Stimulated activated CD4-positive, alpha-beta T cell treated with anti-CD3 and anti-CD28 coated beads, Interleukin-12 subunit alpha, Interleukin-12 subunit beta, amount 100 ng/mL, for 48 hours (primary cell): ENCODE measurements around the gene TBXAS1.

ENCODE experiments used
- DNase-seq, 3 donors: peaks; one replicate each; pipeline ENCODE4 v3.0.0-alpha.2; 2020; ENCODE audit warnings: low read depth in 2 of 3, low spot score in 1 of 3

The TBXAS1 gene

GRCh38 chr7:139974179-139974811, 145.2 kb downstream of the TBXAS1 start:
- no peak for DNase-seq

DNA sequence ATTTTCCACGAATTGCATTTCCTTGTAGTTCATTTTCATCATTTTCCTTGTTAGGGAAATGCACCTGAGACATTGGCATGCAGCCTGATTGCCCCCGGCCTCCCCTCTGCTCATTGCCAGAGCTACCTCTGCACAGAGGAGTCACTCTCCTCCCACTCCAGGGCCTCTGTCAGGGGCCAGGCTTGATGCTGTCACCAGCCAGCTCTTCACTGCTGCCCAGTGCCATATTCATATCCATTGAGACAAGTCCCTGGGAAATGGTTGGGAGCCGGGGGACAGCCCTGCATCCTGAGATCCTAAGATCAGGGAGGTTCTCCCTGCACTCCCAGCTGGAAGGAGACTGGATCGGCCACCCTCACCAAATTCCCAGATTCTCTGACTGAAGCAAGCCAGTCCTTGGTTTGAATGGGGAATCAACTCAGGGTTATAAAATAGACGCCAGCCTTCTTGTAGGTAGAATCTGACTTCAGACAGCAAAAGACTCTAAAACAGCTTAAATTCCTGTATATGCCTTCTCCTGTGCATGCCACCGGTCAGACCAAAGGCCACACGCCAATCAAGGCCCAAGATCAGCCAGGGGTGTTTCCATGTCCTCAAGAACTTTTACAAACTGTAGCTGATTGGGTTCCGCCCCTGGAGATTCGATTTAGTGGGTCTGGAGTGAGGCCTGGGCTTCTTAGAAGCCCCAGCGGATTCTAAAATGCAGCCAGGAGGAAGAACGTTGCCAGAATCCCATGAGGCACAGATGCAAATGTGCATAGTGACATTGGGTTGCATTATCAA, 147.2 kb downstream of the TBXAS1 start:
- DNase-seq: no peak

DNA sequence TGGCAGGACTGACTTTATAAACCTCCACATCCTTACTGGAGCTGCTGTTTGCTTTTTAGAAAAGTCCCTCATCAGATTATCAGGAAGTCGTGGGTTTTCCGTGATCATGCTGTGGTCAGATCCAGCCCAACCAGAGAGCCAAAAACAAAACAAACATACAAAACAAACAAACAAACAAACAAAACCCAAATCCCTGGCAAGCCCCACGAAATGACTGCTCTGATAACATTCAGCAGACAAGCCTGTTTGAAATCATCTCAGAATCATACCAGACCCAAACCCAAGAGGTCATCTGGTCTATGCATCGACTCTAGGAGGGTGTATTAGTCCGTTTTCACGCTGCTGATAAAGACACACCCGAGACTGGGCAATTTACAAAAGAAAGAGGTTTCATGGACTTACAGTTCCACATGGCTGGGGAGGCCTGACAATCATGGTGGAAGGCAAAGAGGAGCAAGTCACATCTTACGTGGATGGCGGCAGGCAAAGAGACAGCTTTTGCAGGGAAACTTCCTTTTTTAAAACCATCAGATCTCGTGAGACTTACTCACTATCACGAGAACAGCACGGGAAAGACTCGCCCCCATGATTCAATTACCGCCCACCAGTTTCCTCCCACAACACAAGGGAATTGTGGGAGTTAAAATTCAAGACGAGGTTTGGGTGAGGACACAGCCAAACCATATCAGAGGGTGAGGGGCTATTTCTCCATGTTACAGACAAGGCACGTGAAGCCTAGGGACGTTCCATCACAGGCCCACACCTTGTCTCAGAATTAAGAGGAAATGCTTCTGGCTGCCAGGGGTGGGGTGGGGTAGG, 148.0 kb downstream of the TBXAS1 start:
- no peak for DNase-seq

- DNase-seq: no peak
Observed at GRCh38 chr7:139981511-139981895, 152.4 kb downstream of the TBXAS1 start.

DNA sequence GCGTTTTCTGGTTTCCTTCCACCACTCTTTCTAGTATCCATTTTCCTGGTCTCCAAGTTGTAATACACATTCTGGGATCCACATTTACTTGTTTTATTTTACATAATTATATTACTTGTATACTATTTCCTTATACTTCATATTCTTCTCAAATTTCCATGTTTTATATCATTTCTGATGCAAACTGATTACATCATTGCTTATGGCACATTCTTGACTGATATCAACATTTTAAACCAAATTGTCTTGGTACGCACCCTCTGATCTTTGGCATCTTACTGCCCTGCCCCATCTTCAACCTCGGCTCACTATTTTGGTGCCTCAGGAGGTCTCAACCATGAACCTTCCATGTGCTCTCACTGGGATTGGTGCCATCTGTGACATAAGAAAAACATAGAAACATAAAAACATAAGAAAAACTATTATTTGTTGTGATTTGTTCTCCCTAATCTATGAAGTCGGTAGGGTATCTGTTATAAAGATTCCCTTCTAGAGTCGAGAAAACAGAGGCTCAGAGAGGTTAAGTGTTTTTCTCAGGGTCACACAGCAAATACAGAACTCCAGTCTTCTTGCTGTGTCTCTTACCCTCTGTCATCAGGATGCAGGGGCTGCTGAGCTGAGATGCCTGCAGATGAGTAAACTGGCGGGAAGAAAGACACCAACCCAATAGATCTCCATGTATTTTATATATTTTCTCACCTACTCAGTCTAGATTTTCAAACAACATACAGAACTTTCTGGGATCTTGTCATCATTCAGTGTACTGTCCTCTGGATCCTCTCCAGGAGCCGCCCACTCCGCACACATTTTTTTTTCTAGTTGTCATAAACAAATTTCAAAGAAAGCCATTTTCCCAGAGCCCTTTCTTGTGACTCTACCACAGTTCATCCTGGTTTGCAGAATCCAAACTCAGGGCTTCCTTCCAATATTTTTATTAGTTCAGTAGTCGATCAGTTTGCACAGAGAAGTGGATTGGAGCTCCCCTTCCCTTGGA, 154.2 kb downstream of the TBXAS1 start:
- no peak for DNase-seq

- no peak for DNase-seq
Observed at GRCh38 chr7:139984642-139985539, 155.8 kb downstream of the TBXAS1 start.

- no peak for DNase-seq
Observed at GRCh38 chr7:139985811-139986210, 156.7 kb downstream of the TBXAS1 start.

- no peak for DNase-seq
Observed at GRCh38 chr7:139987691-139988516, 158.8 kb downstream of the TBXAS1 start.

DNA sequence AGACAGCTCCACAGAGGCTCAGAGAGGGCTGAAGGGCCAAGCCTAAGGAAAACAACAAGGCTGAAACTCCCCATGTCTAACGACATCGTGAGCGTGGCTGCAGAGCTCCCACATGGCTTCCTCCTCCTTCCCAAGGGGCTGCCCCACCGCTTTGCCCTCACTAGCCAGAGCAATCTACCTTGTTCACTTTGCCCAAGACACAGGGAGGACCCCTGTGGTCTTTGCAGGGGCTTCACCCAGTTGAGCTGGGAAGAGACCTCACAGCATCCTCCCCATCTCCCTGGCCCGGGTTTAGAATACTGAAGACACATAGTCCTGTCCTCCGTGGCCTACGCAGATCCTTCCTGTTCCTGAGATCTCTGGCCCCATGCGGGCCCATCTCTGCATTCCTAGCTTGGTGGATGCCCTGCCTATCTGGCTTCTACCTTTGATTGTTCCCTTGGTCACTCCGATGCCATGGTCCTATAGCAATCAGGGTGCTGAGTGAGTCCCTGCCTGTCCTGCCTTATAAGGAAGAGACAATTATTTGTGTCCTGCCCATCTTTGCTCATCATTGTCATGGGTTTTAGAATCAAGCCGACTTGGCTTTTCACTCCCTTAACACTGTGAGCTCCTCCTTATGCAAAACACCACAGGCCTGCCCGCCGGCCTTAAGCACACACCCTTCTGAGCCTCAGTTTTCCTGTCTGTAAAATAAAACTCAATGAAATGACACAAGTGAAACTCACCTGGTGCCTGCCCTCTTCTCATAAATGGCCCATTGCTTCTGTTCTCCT, 160.5 kb downstream of the TBXAS1 start:
- DNase-seq: no peak

- no peak for DNase-seq
Observed at GRCh38 chr7:139990142-139990535, 161.1 kb downstream of the TBXAS1 start.

- DNase-seq: no peak
Observed at GRCh38 chr7:139990571-139991268, 161.7 kb downstream of the TBXAS1 start.

GRCh38 chr7:139991269-139991666, 162.2 kb downstream of the TBXAS1 start:
- no peak for DNase-seq

DNA sequence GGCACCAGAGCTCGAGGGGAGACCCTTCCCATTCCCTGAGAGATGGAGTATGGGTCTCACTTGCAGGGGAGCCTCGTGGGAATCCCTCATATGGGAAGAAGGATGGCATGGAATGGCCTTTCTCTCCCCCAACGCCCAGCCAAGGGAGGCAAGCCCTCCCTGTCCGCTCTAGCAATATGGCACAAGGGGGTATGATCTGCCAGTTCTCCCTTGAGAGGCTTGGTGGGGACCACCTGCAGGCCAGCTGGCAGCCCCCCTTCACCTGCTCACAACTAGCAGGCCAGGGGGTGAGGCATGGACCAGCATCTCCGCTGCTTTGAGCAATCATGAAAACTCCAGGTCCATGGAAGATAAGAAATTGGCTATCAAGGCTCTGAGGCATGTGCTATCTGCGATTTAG, 162.8 kb downstream of the TBXAS1 start:
- DNase-seq: no peak

- no peak for DNase-seq
Observed at GRCh38 chr7:139992353-139993044, 163.4 kb downstream of the TBXAS1 start.

DNA sequence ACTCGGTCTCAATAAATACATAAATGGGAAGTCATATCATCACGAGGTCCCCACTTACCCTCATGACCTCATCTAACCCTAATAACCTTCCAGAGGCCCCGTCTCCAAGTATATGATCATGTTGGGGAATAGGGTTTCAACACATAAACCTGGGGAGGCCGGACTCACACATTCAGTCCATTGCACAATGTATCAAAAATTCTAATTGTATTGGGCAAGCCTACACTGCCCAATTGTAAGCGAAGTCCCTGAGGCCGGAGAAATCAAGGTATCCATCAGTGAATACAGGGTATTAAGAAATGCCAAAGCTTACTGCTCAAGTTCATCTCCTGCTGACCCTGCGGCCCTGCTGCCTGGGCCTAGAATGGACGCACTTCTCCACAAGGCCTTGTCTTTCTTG, 164.1 kb downstream of the TBXAS1 start:
- DNase-seq: no peak

DNA sequence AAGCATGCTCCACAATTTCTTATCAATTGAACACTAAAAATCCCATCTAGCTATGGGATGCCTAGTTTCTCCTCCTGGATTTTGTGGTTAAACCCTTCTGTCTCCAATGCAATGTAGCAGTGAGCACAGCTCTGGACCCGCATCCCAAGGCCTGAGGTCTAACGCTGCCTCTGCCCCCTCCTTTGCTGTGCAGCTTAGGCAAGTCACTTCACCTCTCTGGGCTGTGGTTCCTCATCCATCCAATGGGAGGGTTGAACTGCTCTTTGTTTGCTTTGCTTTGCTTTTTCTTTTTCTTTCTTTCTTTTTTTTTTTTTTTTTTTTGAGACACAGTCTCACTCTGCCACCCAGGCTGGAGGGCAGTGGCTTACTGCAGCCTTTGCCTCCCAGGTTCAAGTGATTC, 164.5 kb downstream of the TBXAS1 start:
- DNase-seq: no peak

DNA sequence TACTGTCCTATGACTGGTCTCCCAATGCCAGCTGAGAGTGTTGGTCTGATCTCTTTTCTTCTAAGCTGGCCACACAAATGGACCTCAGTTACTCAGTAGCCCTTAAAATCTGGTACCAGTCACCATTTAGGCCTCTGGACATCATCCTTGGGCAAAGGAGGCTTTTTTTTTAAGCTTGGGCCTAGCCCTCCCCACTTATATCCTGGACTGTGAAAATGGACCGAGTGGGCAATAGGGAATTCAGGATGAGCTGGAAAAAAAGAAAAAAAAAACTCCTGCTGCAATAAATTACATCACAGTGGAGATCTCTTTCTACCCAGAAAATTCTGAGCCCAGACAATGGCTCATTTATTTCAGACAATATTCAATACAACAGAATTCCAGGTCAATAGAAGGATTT, 165.3 kb downstream of the TBXAS1 start:
- DNase-seq: no peak
